ENCODE data around the gene SLC25A1. TPM values are rescaled to one million over a fixed set of nuclear protein-coding genes. Genes with fewer than 3 reads are reported as not detected.

SLC25A1 gene
- total and polyA plus RNA-seq, 7 experiments from 2014 or later = 19.3 to 66.5 (median 31.9) TPM

DNA sequence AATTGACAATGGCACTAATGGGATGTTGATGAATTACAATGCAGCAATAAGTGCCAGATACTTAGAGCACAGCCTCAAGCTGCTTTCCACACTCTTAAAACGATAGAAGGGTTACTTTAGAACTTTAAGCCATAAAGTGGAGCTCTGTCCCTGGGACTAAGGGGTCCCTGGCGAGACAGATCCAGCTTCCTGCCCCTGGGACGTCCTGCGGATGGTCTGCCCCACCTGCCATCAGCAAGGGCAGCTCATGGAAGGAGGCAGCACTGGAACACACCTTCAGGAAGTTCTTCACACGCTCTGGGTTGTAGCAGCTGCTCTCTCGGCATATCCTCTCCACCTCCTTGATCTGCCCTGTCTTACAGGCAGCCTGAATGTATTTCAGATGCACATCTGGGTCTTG, 45.1 kb upstream of the SLC25A1 start:
- H3K4me1 ChIP-seq (ENCODE audit: control insufficient read depth in 2 of 2, insufficient read depth in 2 of 2, low read length in 2 of 2) = no peaks in the 10 kb centered on the region
- no peaks in the 10 kb centered on the region for H3K27me3 ChIP-seq (ENCODE audit: control insufficient read depth in 2 of 2, insufficient read depth in 2 of 2, low read length in 2 of 2)
- ChIA-PET CTCF (no interaction called here), POLR2A (no interaction called here)
- peaks cover 0 to 6% (median 0%) of the 10 kb centered on the region in 5 donors for H3K36me3 Mint-ChIP-seq
- no peak overlapping the region for H3K27ac Mint-ChIP-seq
- H3K4me3 ChIP-seq (ENCODE audit: low read length) = no peak overlapping the region
- no peaks in the 10 kb centered on the region for H3K4me1 Mint-ChIP-seq
- intact Hi-C loops (cut with micrococcal nuclease) = no loop called here
- DNase-seq (no peak), ATAC-seq (no peak)
- H3K27me3 Mint-ChIP-seq = peaks cover 0 to 3% (median 0%) of the 10 kb centered on the region in 5 donors
- H3K9me3 Mint-ChIP-seq = no peaks in the 10 kb centered on the region
- H3K4me3 Mint-ChIP-seq = no peak overlapping the region
- no peak overlapping the region for H3K27ac ChIP-seq (ENCODE audit: low read depth, low read length)
- H3K36me3 ChIP-seq (ENCODE audit: control insufficient read depth in 2 of 3, insufficient read depth in 3 of 3, low read length in 3 of 3) = no peaks in the 10 kb centered on the region
- H3K9me3 ChIP-seq (ENCODE audit: control insufficient read depth in 2 of 3, low read length in 3 of 3) = no peaks in the 10 kb centered on the region

DNA sequence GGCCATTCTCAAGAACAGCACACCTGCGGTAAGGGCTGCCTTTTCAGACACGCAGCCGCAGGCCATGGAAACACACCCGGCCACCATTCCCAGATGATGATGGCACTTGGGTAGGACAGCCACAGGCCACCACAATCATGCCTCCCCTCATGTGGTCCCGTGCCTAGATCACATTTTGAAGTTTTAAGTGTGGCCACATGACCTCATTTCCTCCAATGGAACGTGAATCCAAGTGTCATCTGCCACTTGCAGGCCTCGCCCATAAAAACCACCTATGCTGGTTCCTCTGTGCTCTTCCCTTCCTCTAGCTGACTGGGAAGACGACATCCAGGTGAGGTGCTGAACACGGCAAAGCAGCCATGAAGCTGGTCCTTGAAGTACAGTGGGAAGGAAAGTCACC, 44.6 kb upstream of the SLC25A1 start:
- no peak overlapping the region for H3K4me3 Mint-ChIP-seq
- Histone ChIP-seq H3K9me3 (ENCODE audit: control insufficient read depth in 2 of 3, low read length in 3 of 3) (no peaks in the 10 kb centered on the region), H3K36me3 (ENCODE audit: control insufficient read depth in 2 of 3, insufficient read depth in 3 of 3, low read length in 3 of 3) (no peaks in the 10 kb centered on the region), H3K27me3 (ENCODE audit: control insufficient read depth in 2 of 2, insufficient read depth in 2 of 2, low read length in 2 of 2) (no peaks in the 10 kb centered on the region), H3K4me3 (ENCODE audit: low read length) (no peak overlapping the region), H3K27ac (ENCODE audit: low read depth, low read length) (no peak overlapping the region), H3K4me1 (ENCODE audit: control insufficient read depth in 2 of 2, insufficient read depth in 2 of 2, low read length in 2 of 2) (no peaks in the 10 kb centered on the region)
- POLR2A ChIA-PET = no interaction called here
- H3K27ac Mint-ChIP-seq = no peak overlapping the region
- peaks cover 0 to 6% (median 0%) of the 10 kb centered on the region in 5 donors for H3K36me3 Mint-ChIP-seq
- DNase-seq = no peak
- CTCF ChIA-PET = no interaction called here
- H3K9me3 Mint-ChIP-seq = no peaks in the 10 kb centered on the region
- intact Hi-C loops (cut with micrococcal nuclease) = no loop called here
- peaks cover 0 to 3% (median 0%) of the 10 kb centered on the region in 5 donors for H3K27me3 Mint-ChIP-seq
- ATAC-seq = no peak
- peaks cover 0 to 2% (median under 1%) of the 10 kb centered on the region in 7 donors for H3K4me1 Mint-ChIP-seq

DNA sequence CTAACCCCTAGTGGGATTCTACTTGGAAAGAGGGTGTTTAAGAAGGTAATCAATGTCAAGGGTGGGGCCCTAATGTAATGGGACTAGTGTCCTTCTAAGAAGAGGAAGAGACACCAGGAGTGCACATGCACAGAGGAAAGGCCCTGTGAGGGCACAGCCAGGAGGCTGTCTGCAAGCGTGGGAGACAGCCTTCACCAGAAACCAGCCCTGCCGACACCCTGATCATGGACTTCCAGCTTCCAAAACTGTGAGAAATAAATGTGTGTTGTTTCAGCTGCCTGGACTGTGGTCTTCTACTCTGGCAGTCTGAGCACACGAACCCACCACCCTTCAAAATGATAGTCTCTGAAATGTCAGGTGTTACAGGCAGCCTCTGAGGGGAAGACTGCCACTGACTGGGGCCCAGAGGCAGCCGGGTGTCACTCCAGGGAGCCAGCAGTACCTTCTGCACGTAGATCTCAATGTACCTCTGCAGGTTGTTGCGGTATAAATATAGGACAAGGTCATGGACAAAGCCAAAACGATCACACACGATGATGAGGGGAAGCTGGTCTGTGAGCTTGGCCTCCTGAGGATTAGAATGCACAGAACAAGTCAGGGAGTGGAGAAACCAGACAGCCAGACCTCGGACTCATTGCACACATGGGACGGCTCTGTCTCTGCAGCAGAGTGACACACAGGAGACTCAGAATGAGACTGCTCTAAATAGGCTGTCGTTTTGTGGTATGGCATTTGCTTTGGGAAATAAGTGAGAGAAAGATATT, 43.9 kb upstream of the SLC25A1 start:
- Histone ChIP-seq H3K27ac (ENCODE audit: low read depth, low read length) (no peak overlapping the region), H3K4me1 (ENCODE audit: control insufficient read depth in 2 of 2, insufficient read depth in 2 of 2, low read length in 2 of 2) (no peaks in the 10 kb centered on the region), H3K27me3 (ENCODE audit: control insufficient read depth in 2 of 2, insufficient read depth in 2 of 2, low read length in 2 of 2) (no peaks in the 10 kb centered on the region), H3K36me3 (ENCODE audit: control insufficient read depth in 2 of 3, insufficient read depth in 3 of 3, low read length in 3 of 3) (no peaks in the 10 kb centered on the region), H3K4me3 (ENCODE audit: low read length) (no peak overlapping the region), H3K9me3 (ENCODE audit: control insufficient read depth in 2 of 3, low read length in 3 of 3) (no peaks in the 10 kb centered on the region)
- Mint-ChIP-seq H3K9me3 (no peaks in the 10 kb centered on the region), H3K27me3 (peaks cover 0 to 3% (median 0%) of the 10 kb centered on the region in 5 donors), H3K4me3 (no peak overlapping the region), H3K27ac (no peak overlapping the region), H3K36me3 (peaks cover 0 to 6% (median 0%) of the 10 kb centered on the region in 5 donors), H3K4me1 (peaks cover 0 to 6% (median 4%) of the 10 kb centered on the region in 7 donors)
- DNase-seq (no peak), ATAC-seq (no peak)
- intact Hi-C loops (cut with micrococcal nuclease) = no loop called here
- POLR2A ChIA-PET = no interaction called here
- CTCF ChIA-PET = no interaction called here

DNA sequence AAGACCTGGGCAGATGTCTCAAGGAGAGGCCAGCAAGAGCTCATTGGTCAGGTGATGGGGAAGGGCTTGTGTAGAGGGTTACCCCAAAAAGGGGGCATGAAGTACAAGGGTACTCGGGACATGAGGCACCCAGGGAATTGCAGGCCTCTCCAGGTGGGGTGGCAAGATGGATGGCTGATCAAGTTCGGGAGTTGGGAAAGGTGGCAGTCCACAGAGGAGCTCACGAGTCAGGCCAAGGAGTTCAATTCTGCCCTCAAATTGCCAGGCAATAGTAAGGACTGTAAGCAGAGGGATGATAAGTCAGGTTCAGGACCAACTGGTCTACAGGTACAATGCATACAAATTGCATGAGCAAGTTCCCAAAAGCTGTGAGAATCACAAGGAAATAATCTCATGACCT, 42.3 kb upstream of the SLC25A1 start:
- ChIA-PET POLR2A (interaction anchor here (0.6 kb wide), 1 partner anchor 64 kb away, joined by 3 read pairs; no protein-coding TSS in a partner anchor), CTCF (no interaction called here)
- H3K4me1 ChIP-seq (ENCODE audit: control insufficient read depth in 2 of 2, insufficient read depth in 2 of 2, low read length in 2 of 2) = no peaks in the 10 kb centered on the region
- Mint-ChIP-seq H3K4me3 (no peak overlapping the region), H3K36me3 (peaks cover 0 to 6% (median 0%) of the 10 kb centered on the region in 5 donors), H3K27me3 (no peaks in the 10 kb centered on the region), H3K27ac (no peak overlapping the region), H3K4me1 (peaks cover 0 to 6% (median 4%) of the 10 kb centered on the region in 7 donors), H3K9me3 (no peaks in the 10 kb centered on the region)
- ATAC-seq (no peak), DNase-seq (no peak)
- H3K27me3 ChIP-seq (ENCODE audit: control insufficient read depth in 2 of 2, insufficient read depth in 2 of 2, low read length in 2 of 2) = no peaks in the 10 kb centered on the region
- no peaks in the 10 kb centered on the region for H3K36me3 ChIP-seq (ENCODE audit: control insufficient read depth in 2 of 3, insufficient read depth in 3 of 3, low read length in 3 of 3)
- H3K27ac ChIP-seq (ENCODE audit: low read depth, low read length) = no peak overlapping the region
- intact Hi-C loops (cut with micrococcal nuclease) = no loop called here
- no peak overlapping the region for H3K4me3 ChIP-seq (ENCODE audit: low read length)
- no peaks in the 10 kb centered on the region for H3K9me3 ChIP-seq (ENCODE audit: control insufficient read depth in 2 of 3, low read length in 3 of 3)

DNA sequence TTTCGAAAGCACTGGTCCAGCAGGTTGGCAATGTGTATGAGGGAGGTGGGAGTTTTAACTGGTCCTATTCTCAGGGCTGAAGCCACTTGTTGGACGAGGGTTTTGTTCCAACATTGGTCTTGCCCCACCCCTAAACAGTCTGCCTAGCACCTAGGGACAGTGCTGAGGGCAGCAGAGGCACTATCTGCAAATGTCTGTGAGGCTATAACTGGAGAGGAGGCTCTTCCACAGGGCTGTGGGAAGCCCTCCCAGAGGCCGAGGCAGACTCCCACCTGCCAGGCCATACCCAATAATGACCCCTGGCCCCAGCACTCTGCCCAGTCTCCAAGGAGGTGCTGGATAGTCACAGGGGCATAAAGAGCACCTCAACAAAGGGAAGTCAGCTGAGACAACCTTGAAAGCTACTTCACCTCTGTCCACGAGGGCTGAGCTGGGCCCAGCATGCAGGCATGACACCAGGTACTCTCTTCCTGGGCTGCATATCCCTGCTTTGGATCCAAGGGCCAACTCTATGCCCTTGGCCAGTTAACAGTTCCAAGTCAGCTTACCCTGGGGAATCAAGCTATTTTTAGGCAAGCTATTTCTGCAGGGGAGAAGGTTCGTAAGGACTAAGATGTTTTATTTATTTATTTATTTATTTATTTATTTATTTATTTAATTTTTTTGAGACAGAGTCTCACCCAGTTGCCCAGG, 40.2 kb upstream of the SLC25A1 start:
- Histone ChIP-seq H3K4me1 (ENCODE audit: control insufficient read depth in 2 of 2, insufficient read depth in 2 of 2, low read length in 2 of 2) (no peaks in the 10 kb centered on the region), H3K9me3 (ENCODE audit: control insufficient read depth in 2 of 3, low read length in 3 of 3) (no peaks in the 10 kb centered on the region), H3K36me3 (ENCODE audit: control insufficient read depth in 2 of 3, insufficient read depth in 3 of 3, low read length in 3 of 3) (no peaks in the 10 kb centered on the region), H3K27me3 (ENCODE audit: control insufficient read depth in 2 of 2, insufficient read depth in 2 of 2, low read length in 2 of 2) (no peaks in the 10 kb centered on the region), H3K27ac (ENCODE audit: low read depth, low read length) (no peak overlapping the region), H3K4me3 (ENCODE audit: low read length) (no peak overlapping the region)
- no peak for DNase-seq
- no peak for ATAC-seq
- H3K27ac Mint-ChIP-seq = peak overlapping the region in 1 of 9 donors; percentile 40
- peaks cover 0 to 6% (median 4%) of the 10 kb centered on the region in 7 donors for H3K4me1 Mint-ChIP-seq
- no peaks in the 10 kb centered on the region for H3K9me3 Mint-ChIP-seq
- H3K4me3 Mint-ChIP-seq = no peak overlapping the region
- H3K27me3 Mint-ChIP-seq = peaks cover 0 to 4% (median 0%) of the 10 kb centered on the region in 5 donors
- intact Hi-C loops (cut with micrococcal nuclease) = loop anchor here (1.0 to 2.0 kb wide), 2 partner anchors 412 kb away; no protein-coding TSS in a partner anchor
- CTCF ChIA-PET = no interaction called here
- peaks cover 0 to 6% (median 0%) of the 10 kb centered on the region in 5 donors for H3K36me3 Mint-ChIP-seq
- POLR2A ChIA-PET = no interaction called here

DNA sequence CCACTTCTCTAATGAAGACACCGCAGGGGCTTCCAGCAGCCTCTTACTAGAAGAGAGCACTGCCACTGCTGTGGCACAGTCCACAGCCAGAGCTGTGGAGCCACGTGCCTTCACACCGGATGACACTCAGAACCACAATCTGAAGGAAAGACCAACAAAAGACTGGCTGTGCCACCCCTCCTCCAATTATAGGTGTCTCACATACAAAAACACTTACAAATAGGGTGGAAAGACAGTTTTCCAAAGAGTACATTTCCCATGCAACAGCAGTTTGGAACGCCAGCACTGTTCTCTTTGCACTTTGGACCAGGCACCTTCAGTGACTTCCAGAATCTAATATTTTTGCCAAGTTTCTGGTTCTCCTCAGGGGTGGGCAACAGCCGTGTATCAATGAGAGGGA, 38.0 kb upstream of the SLC25A1 start:
- CTCF ChIA-PET = no interaction called here

More for the DNA sequence above, 38.0 kb upstream of the SLC25A1 start:
- Histone ChIP-seq H3K4me1 (ENCODE audit: control insufficient read depth in 2 of 2, insufficient read depth in 2 of 2, low read length in 2 of 2) (no peaks in the 10 kb centered on the region), H3K4me3 (ENCODE audit: low read length) (no peak overlapping the region), H3K27ac (ENCODE audit: low read depth, low read length) (no peak overlapping the region), H3K9me3 (ENCODE audit: control insufficient read depth in 2 of 3, low read length in 3 of 3) (no peaks in the 10 kb centered on the region), H3K36me3 (ENCODE audit: control insufficient read depth in 2 of 3, insufficient read depth in 3 of 3, low read length in 3 of 3) (no peaks in the 10 kb centered on the region), H3K27me3 (ENCODE audit: control insufficient read depth in 2 of 2, insufficient read depth in 2 of 2, low read length in 2 of 2) (no peaks in the 10 kb centered on the region)
- Mint-ChIP-seq H3K4me3 (no peak overlapping the region), H3K27me3 (peaks cover 0 to 16% (median 3%) of the 10 kb centered on the region in 5 donors), H3K9me3 (no peaks in the 10 kb centered on the region), H3K36me3 (no peaks in the 10 kb centered on the region), H3K4me1 (peaks cover 0 to 6% (median 4%) of the 10 kb centered on the region in 7 donors), H3K27ac (no peak overlapping the region)
- intact Hi-C loops (cut with micrococcal nuclease) = no loop called here
- DNase-seq (no peak), ATAC-seq (no peak)
- POLR2A ChIA-PET = no interaction called here
